GM10266 (cell line): ENCODE results near the gene PGAP2.

Experiments
- DNase-seq: peaks from one replicate; pipeline ENCODE4 v3.0.0; 2012; ENCODE audit errors: extremely low spot score
- CTCF ChIP-seq: IDR thresholded peaks from 2 replicates; pipeline ENCODE4 v1.5.1; 2012; ENCODE audit warnings: mild to moderate bottlenecking, low read depth; ENCODE audit not compliant: control insufficient read depth, insufficient read depth; ENCODE audit errors: missing control alignments

Gene PGAP2

GRCh38 chr11:3826721-3827120, 18.4 kb downstream of the PGAP2 start:
- DNase-seq, result no peak

GRCh38 chr11:3827434-3828186, 19.2 kb downstream of the PGAP2 start:
- no peak for DNase-seq
- no peak for TF ChIP-seq CTCF

More at GRCh38 chr11:3826721-3827120, 18.4 kb downstream of the PGAP2 start:
- no peak for TF ChIP-seq CTCF

- no peak for DNase-seq
- TF ChIP-seq CTCF, result no peak
Measured at GRCh38 chr11:3830088-3830487, 21.7 kb downstream of the PGAP2 start.

GRCh38 chr11:3830730-3831129, 22.4 kb downstream of the PGAP2 start:
- DNase-seq, result no peak
- no peak for TF ChIP-seq CTCF

GRCh38 chr11:3831378-3832239, 23.2 kb downstream of the PGAP2 start:
- TF ChIP-seq CTCF, result no peak
- DNase-seq, result no peak

- no peak for DNase-seq
- TF ChIP-seq CTCF, result no peak
Measured at GRCh38 chr11:3832816-3833215, 24.5 kb downstream of the PGAP2 start.

- no peak for TF ChIP-seq CTCF
- no peak for DNase-seq
Measured at GRCh38 chr11:3833449-3833848, 25.1 kb downstream of the PGAP2 start.
